A549 (cell line): ENCODE data around the gene ACTR3C. TPM values are rescaled to one million over a fixed set of nuclear protein-coding genes. Genes with fewer than 3 reads are reported as not detected.

ENCODE experiments used
- ATAC-seq, 2 experiments: fragments of 200-7000 bp in 1 of 2; fragments of >200 bp in 1 of 2; cut with Nextera tagmentation in 1 of 2; cut with Tn5 transposase in 1 of 2; 3 replicates each; pipeline versions ENCODE4 v1.8.0 to v1.9.1; 2018 to 2020; ENCODE audit warnings: mild to moderate bottlenecking in 1 of 2, moderate library complexity in 1 of 2
- CTCF ChIA-PET: fragments of 300-600 bp; sonication (Branson Sonifier 250); formaldehyde crosslinking; extraction: SDS; loops from one replicate; lab custom pipeline; 2021; ENCODE audit warnings: antibody characterized with exemption, inconsistent platforms; lab: Yijun Ruan, JAX
- POLR2A ChIA-PET: fragments of 350-600 bp; formaldehyde crosslinking; extraction: SDS; loops from one replicate; lab custom pipeline; 2021; ENCODE audit warnings: antibody characterized with exemption, inconsistent platforms; lab: Yijun Ruan, JAX
- DNase-seq, 2 experiments: peaks; one replicate each; pipeline versions ENCODE4 v3.0.0 to v3.0.0-alpha.2; 2011 to 2016; ENCODE audit warnings: low read depth in 1 of 2, low spot score in 1 of 2
- FAIRE-seq: peaks from 2 replicates; lab custom pipeline; 2011; peaks lifted over from hg19 to GRCh38; lab: Jason Lieb, UNC
- H3K27ac ChIP-seq, 2 experiments: fragments of >200 bp; sonication (Bioruptor Twin); formaldehyde crosslinking; 3 replicates each; pipeline ENCODE4 v1.5.1; 2016 to 2017
- H3K4me1 ChIP-seq: fragments of >200 bp; sonication (Bioruptor Twin); formaldehyde crosslinking; 3 replicates; pipeline ENCODE4 v1.6.1; 2016
- H3K4me2 ChIP-seq: fragments of >200 bp; sonication (Bioruptor Twin); formaldehyde crosslinking; 3 replicates; pipeline ENCODE4 v1.6.1; 2016
- H3K4me3 ChIP-seq: fragments of >200 bp; sonication (Bioruptor Twin); formaldehyde crosslinking; 3 replicates; pipeline ENCODE4 v1.5.1; 2016
- H3K9me3 ChIP-seq: fragments of >200 bp; sonication (Bioruptor Twin); formaldehyde crosslinking; 3 replicates; pipeline ENCODE4 v1.6.1; 2016
- CBX2 ChIP-seq: fragments of 200-600 bp; sonication (generic); IDR thresholded peaks from 2 replicates; pipeline ENCODE4 v1.6.1; 2016; ENCODE audit warnings: low read depth, mild to moderate bottlenecking, borderline replicate concordance
- CEBPB ChIP-seq, 2 experiments: fragments of >200 bp in 1 of 2; sonication (Bioruptor Twin) in 1 of 2; formaldehyde crosslinking in 1 of 2; IDR thresholded peaks; 2 replicates each; pipeline ENCODE4 v1.6.1; 2012 to 2016
- EHMT2 ChIP-seq: fragments of 200-600 bp; sonication (generic); IDR thresholded peaks from 2 replicates; pipeline ENCODE4 v1.6.1; 2016; ENCODE audit warnings: antibody characterized with exemption, low read depth, mild to moderate bottlenecking, moderate library complexity
- ESRRA ChIP-seq: fragments of 150-350 bp; IDR thresholded peaks from 2 replicates; pipeline ENCODE4 v1.6.1; 2014; ENCODE audit warnings: mild to moderate bottlenecking, low read length, borderline replicate concordance
- FOSB ChIP-seq: fragments of 250-450 bp; sonication (Bioruptor Pico); IDR thresholded peaks from 2 replicates; pipeline ENCODE4 v1.5.0; 2020; ENCODE audit warnings: mild to moderate bottlenecking, moderate library complexity
- FOSL2 ChIP-seq, 2 experiments: fragments of 450-650 bp in 1 of 2; fragments of >200 bp in 1 of 2; sonication (Bioruptor Twin) in 1 of 2; formaldehyde crosslinking; IDR thresholded peaks; 2 replicates each; pipeline versions ENCODE4 v1.5.0 to v1.6.1; 2016 to 2020; ENCODE audit warnings: mild to moderate bottlenecking in 1 of 2, moderate library complexity in 1 of 2
- GATA3 ChIP-seq: IDR thresholded peaks from 2 replicates; pipeline ENCODE4 v1.6.1; 2012; ENCODE audit warnings: borderline replicate concordance
- HDAC2 ChIP-seq: fragments of 200-600 bp; sonication (generic); IDR thresholded peaks from 2 replicates; pipeline ENCODE4 v1.6.1; 2016
- HOXA7 ChIP-seq: fragments of 250-450 bp; sonication (Bioruptor Pico); IDR thresholded peaks from 2 replicates; pipeline ENCODE4 v1.5.0; 2020; ENCODE audit warnings: mild to moderate bottlenecking, moderate library complexity
- JUNB ChIP-seq: fragments of >200 bp; sonication (Bioruptor Twin); formaldehyde crosslinking; IDR thresholded peaks from 2 replicates; pipeline ENCODE4 v1.6.1; 2016
- MYC ChIP-seq: IDR thresholded peaks from 2 replicates; pipeline ENCODE4 v1.6.1; 2012; ENCODE audit warnings: mild to moderate bottlenecking, inconsistent platforms, low read length, improper control_type of control experiment, borderline replicate concordance
- NPAS2 ChIP-seq: fragments of 250-450 bp; sonication (Bioruptor Pico); IDR thresholded peaks from 2 replicates; pipeline ENCODE4 v1.8.0; 2022; ENCODE audit warnings: mild to moderate bottlenecking, moderate library complexity, borderline replicate concordance
- RARB ChIP-seq: fragments of 250-450 bp; sonication (Bioruptor Pico); IDR thresholded peaks from 2 replicates; pipeline ENCODE4 v1.8.0; 2021; ENCODE audit warnings: mild to moderate bottlenecking, moderate library complexity
- RCOR1 ChIP-seq: fragments of 150-350 bp; IDR thresholded peaks from 2 replicates; pipeline ENCODE4 v1.6.1; 2014; ENCODE audit warnings: antibody characterized with exemption, low read length, low read depth
- RNF2 ChIP-seq: fragments of 200-600 bp; sonication (generic); IDR thresholded peaks from 2 replicates; pipeline ENCODE4 v1.6.1; 2016; ENCODE audit warnings: low read depth, mild to moderate bottlenecking, antibody characterized with exemption, moderate library complexity, borderline replicate concordance
- SREBF2 ChIP-seq: fragments of 450-650 bp; IDR thresholded peaks from 2 replicates; pipeline ENCODE4 v1.6.1; 2014; ENCODE audit warnings: mild to moderate bottlenecking, moderate library complexity
- TP53 ChIP-seq: fragments of 250-450 bp; sonication (Bioruptor Pico); IDR thresholded peaks from 2 replicates; pipeline ENCODE4 v1.5.0; 2021; ENCODE audit warnings: mild to moderate bottlenecking, moderate library complexity
- USF2 ChIP-seq: fragments of 450-650 bp; IDR thresholded peaks from 2 replicates; pipeline ENCODE4 v1.6.1; 2014; ENCODE audit warnings: antibody characterized with exemption
- ZC3H11A ChIP-seq: fragments of 450-650 bp; IDR thresholded peaks from 2 replicates; pipeline ENCODE4 v1.6.1; 2014; ENCODE audit warnings: antibody characterized with exemption, mild to moderate bottlenecking
- ZFP36 ChIP-seq: fragments of 450-650 bp; IDR thresholded peaks from 2 replicates; pipeline ENCODE4 v1.6.1; 2014; ENCODE audit warnings: borderline replicate concordance; ENCODE audit not compliant: partially characterized antibody
- ZNF302 ChIP-seq: fragments of 250-450 bp; sonication (Bioruptor Pico); IDR thresholded peaks from 2 replicates; pipeline ENCODE4 v1.9.0; 2021; ENCODE audit warnings: inconsistent platforms, mild to moderate bottlenecking, moderate library complexity
- ZSCAN20 ChIP-seq: fragments of 250-450 bp; sonication (Bioruptor Pico); IDR thresholded peaks from 2 replicates; pipeline ENCODE4 v1.8.0; 2022; ENCODE audit warnings: mild to moderate bottlenecking, moderate library complexity
- WGBS: methylation state at CpG from one replicate; pipeline ENCODE4 v1.1.6; 2017; ENCODE audit errors: missing lambda C conversion rate; 5-methylcytosine and 5-hydroxymethylcytosine counted together
- polyA plus RNA-seq, 4 experiments: library from polyadenylated mRNA; depleted of rRNA in 3 of 4; stranded (reverse); fragments of >200 nt; fragmentation: RNase III in 1 of 4; extraction: RNeasy Plus Mini Kit Qiagen cat#74134 plus additional on column Dnase treatment in 1 of 4; gene quantifications; 2 replicates in 3 of 4; 3 replicates in 1 of 4; pipeline ENCODE4 v1.2.3, GENCODE V29; 2011 to 2017
- TF ChIP-seq, protein P1 (sequence below): IDR thresholded peaks from 2 replicates; pipeline ENCODE4 v1.6.1; 2012; ENCODE audit warnings: low read depth, borderline replicate concordance
- TF ChIP-seq, protein P2 (sequence below): fragments of 200-600 bp; sonication (generic); IDR thresholded peaks from 2 replicates; pipeline ENCODE4 v1.6.1; 2016; ENCODE audit warnings: antibody characterized with exemption, mild to moderate bottlenecking, moderate library complexity

The ACTR3C gene
- polyA plus RNA-seq, 2 of the 4 experiments (the other 2 are of a cell fraction) = 0.43 TPM

GRCh38 chr7:150329331-150330120 is 6.2 kb upstream of the ACTR3C start (continued):
- TF ChIP-seq SREBF2 (no peak), ESRRA (no peak), CBX2 (no peak), RARB (CRISPR knock-in tag) (no peak), FOSL2 (IDR thresholded peaks at IDR 0.05) (no peak), FOSL2 (CRISPR knock-in tag; IDR thresholded peaks at IDR 0.05) (no peak), CEBPB (IDR thresholded peaks at IDR 0.05) (no peak), ZSCAN20 (CRISPR knock-in tag) (no peak)
- TF ChIP-seq, protein P1, sequence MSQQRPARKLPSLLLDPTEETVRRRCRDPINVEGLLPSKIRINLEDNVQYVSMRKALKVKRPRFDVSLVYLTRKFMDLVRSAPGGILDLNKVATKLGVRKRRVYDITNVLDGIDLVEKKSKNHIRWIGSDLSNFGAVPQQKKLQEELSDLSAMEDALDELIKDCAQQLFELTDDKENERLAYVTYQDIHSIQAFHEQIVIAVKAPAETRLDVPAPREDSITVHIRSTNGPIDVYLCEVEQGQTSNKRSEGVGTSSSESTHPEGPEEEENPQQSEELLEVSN = no peak

- DNase-seq (no peak), FAIRE-seq (no peak), ATAC-seq (no peak)
- CTCF ChIA-PET = no interaction called here
- no peak overlapping the region for H3K4me2 ChIP-seq
- H3K4me3 ChIP-seq = no peak overlapping the region
- H3K9me3 ChIP-seq = no peaks in the 10 kb centered on the region
- no peak for TF ChIP-seq ZFP36
- no peak for TF ChIP-seq ESRRA
- no peak for TF ChIP-seq TP53
- no peak for TF ChIP-seq GATA3
- no peak for TF ChIP-seq MYC
- TF ChIP-seq, protein P2, sequence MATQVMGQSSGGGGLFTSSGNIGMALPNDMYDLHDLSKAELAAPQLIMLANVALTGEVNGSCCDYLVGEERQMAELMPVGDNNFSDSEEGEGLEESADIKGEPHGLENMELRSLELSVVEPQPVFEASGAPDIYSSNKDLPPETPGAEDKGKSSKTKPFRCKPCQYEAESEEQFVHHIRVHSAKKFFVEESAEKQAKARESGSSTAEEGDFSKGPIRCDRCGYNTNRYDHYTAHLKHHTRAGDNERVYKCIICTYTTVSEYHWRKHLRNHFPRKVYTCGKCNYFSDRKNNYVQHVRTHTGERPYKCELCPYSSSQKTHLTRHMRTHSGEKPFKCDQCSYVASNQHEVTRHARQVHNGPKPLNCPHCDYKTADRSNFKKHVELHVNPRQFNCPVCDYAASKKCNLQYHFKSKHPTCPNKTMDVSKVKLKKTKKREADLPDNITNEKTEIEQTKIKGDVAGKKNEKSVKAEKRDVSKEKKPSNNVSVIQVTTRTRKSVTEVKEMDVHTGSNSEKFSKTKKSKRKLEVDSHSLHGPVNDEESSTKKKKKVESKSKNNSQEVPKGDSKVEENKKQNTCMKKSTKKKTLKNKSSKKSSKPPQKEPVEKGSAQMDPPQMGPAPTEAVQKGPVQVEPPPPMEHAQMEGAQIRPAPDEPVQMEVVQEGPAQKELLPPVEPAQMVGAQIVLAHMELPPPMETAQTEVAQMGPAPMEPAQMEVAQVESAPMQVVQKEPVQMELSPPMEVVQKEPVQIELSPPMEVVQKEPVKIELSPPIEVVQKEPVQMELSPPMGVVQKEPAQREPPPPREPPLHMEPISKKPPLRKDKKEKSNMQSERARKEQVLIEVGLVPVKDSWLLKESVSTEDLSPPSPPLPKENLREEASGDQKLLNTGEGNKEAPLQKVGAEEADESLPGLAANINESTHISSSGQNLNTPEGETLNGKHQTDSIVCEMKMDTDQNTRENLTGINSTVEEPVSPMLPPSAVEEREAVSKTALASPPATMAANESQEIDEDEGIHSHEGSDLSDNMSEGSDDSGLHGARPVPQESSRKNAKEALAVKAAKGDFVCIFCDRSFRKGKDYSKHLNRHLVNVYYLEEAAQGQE = no peak
- TF ChIP-seq ZNF302 = no peak
- TF ChIP-seq HOXA7 = no peak
- TF ChIP-seq RCOR1 = no peak
- TF ChIP-seq FOSB (CRISPR knock-in tag) = no peak
- no peak for TF ChIP-seq HDAC2
- TF ChIP-seq USF2 = no peak
- H3K4me1 ChIP-seq = no peaks in the 10 kb centered on the region
- no peak overlapping the region for H3K27ac ChIP-seq
- WGBS = 50% methylated on average over 3 of the region's 3 CpGs
- POLR2A ChIA-PET = no interaction called here
Measured at GRCh38 chr7:150327308-150327707, 4.0 kb upstream of the ACTR3C start.

- ChIA-PET CTCF (interaction anchor here (0.9 to 1.3 kb wide), 2 partner anchors 41 to 95 kb away, joined by 3 read pairs; no protein-coding TSS in a partner anchor), POLR2A (no interaction called here)
- no peak for ATAC-seq
- Histone ChIP-seq H3K4me1 (no peaks in the 10 kb centered on the region), H3K4me3 (no peak overlapping the region), H3K9me3 (no peaks in the 10 kb centered on the region), H3K27ac (no peak overlapping the region), H3K4me2 (no peak overlapping the region)
- FAIRE-seq = no peak
- DNase-seq = no peak
- 59% methylated on average over 4 of the region's 4 CpGs for WGBS
- TF ChIP-seq, protein P1 = no peak
- TF ChIP-seq MYC (no peak), JUNB (no peak), EHMT2 (no peak), CBX2 (no peak), GATA3 (no peak), RARB (CRISPR knock-in tag) (no peak), ZC3H11A (no peak), RNF2 (no peak), NPAS2 (CRISPR knock-in tag) (no peak)
- TF ChIP-seq, protein P2 = no peak
Measured at GRCh38 chr7:150326657-150327268, 3.4 kb upstream of the ACTR3C start.
